SIG-M5 treated with dmso at 0.1 percent for 504 hours (cell line): Measurements from ENCODE around the gene LRP6.
A peak's percentile ranks its signal among the peaks of the same experiment; 100 is the strongest.
"Not testable (repeated sequence)": the region's sequence is repeated elsewhere in the genome, so short reads cannot be mapped to it uniquely, and the experiment has no call there.

Source experiments
- DNase-seq: peaks from one replicate; lab custom pipeline; 2025; ENCODE audit not compliant: unreplicated experiment; lab: John Stamatoyannopoulos, UW

Gene LRP6

GRCh38 chr12:12266873-12267741 lies at the start of gene LRP6:
Gene LRP6 (minus strand): TSS chr12:12267044. CDS start chr12:12266735, 309 bp downstream.
- DNase-seq: peak; percentile 78

- DNase-seq: no peak
These were observed 49.0 kb upstream of the LRP6 start for GRCh38 chr12:12315838-12316237.

- not testable (repeated sequence) for DNase-seq
These were observed 43.9 kb upstream of the LRP6 start for GRCh38 chr12:12310695-12311094.

GRCh38 chr12:12305568-12306300 lies 38.9 kb upstream of the LRP6 start:
- DNase-seq: no peak

- no peak for DNase-seq
These were observed 36.1 kb upstream of the LRP6 start for GRCh38 chr12:12302976-12303375.

- DNase-seq: no peak
These were observed 34.3 kb upstream of the LRP6 start for GRCh38 chr12:12301122-12301521.

GRCh38 chr12:12297201-12297830 lies 30.5 kb upstream of the LRP6 start:
- DNase-seq: no peak

- DNase-seq: no peak
These were observed 27.6 kb upstream of the LRP6 start for GRCh38 chr12:12294215-12295005.

- no peak for DNase-seq
These were observed 23.4 kb upstream of the LRP6 start for GRCh38 chr12:12290206-12290605.

GRCh38 chr12:12286441-12286840 lies 19.6 kb upstream of the LRP6 start:
- no peak for DNase-seq

- no peak for DNase-seq
These were observed 16.0 kb upstream of the LRP6 start for GRCh38 chr12:12282761-12283425.

- DNase-seq: no peak
These were observed 15.4 kb upstream of the LRP6 start for GRCh38 chr12:12282202-12282601.

- DNase-seq: no peak
These were observed 14.3 kb upstream of the LRP6 start for GRCh38 chr12:12281134-12281533.

- DNase-seq: no peak
These were observed 12.1 kb upstream of the LRP6 start for GRCh38 chr12:12278899-12279298.

- DNase-seq: no peak
These were observed 9.0 kb upstream of the LRP6 start for GRCh38 chr12:12275874-12276273.

- DNase-seq: no peak
These were observed 6.6 kb upstream of the LRP6 start for GRCh38 chr12:12273291-12273957.

GRCh38 chr12:12272869-12273268 lies 6.0 kb upstream of the LRP6 start:
- no peak for DNase-seq

GRCh38 chr12:12270226-12270625 lies 3.4 kb upstream of the LRP6 start:
- no peak for DNase-seq

GRCh38 chr12:12267742-12268200 lies 927 bp upstream of the LRP6 start:
- no peak for DNase-seq

- DNase-seq: no peak
These were observed 413 bp downstream of the LRP6 start for GRCh38 chr12:12266389-12266872.
